HL-60/S4 (cell line): Measurements from ENCODE around the gene GAA.

Experiments
- in situ Hi-C: fragments of 300-500 bp; cut with MboI; formaldehyde crosslinking; loops from 2 replicates; pipeline ENCODE4 v1.14.3; 2022; ENCODE audit warnings: low sequenced_read_pairs

GAA gene

GRCh38 chr17:80101011-80101945 is at the start of gene GAA:
TSS of gene GAA (plus strand) at chr17:80101581. CDS start at chr17:80104587, 3,006 bp downstream.
- in situ Hi-C loops: no loop called here

GRCh38 chr17:80051681-80052080 is 49.7 kb upstream of the GAA start:
- in situ Hi-C loops: no loop called here

- in situ Hi-C loops: no loop called here
These were observed 48.3 kb upstream of the GAA start for GRCh38 chr17:80053102-80053501.

GRCh38 chr17:80055597-80055996 is 45.8 kb upstream of the GAA start:
- in situ Hi-C loops: no loop called here

- in situ Hi-C loops: no loop called here
These were observed 42.9 kb upstream of the GAA start for GRCh38 chr17:80058311-80058955.

GRCh38 chr17:80060644-80061043 is 40.7 kb upstream of the GAA start:
- in situ Hi-C loops: no loop called here

- in situ Hi-C loops: no loop called here
These were observed 40.0 kb upstream of the GAA start for GRCh38 chr17:80061421-80061820.

- in situ Hi-C loops: no loop called here
These were observed 37.4 kb upstream of the GAA start for GRCh38 chr17:80063830-80064585.

GRCh38 chr17:80064696-80065095 is 36.7 kb upstream of the GAA start:
- in situ Hi-C loops: no loop called here

GRCh38 chr17:80065478-80066170 is 35.8 kb upstream of the GAA start:
- in situ Hi-C loops: no loop called here

- in situ Hi-C loops: no loop called here
These were observed 33.9 kb upstream of the GAA start for GRCh38 chr17:80067393-80067986.

GRCh38 chr17:80068301-80069222 is 32.8 kb upstream of the GAA start:
- in situ Hi-C loops: no loop called here

GRCh38 chr17:80070375-80071115 is 30.8 kb upstream of the GAA start:
- in situ Hi-C loops: no loop called here

- in situ Hi-C loops: no loop called here
These were observed 30.1 kb upstream of the GAA start for GRCh38 chr17:80071116-80071841.

- in situ Hi-C loops: no loop called here
These were observed 29.0 kb upstream of the GAA start for GRCh38 chr17:80072410-80072809.

- in situ Hi-C loops: no loop called here
These were observed 21.3 kb upstream of the GAA start for GRCh38 chr17:80080081-80080480.

- in situ Hi-C loops: no loop called here
These were observed 19.8 kb upstream of the GAA start for GRCh38 chr17:80081596-80081995.
